Measurements from ENCODE around the gene GALT. TPM values are rescaled to one million over a fixed set of nuclear protein-coding genes. Genes with fewer than 3 reads are reported as not detected.

The GALT gene
- total and polyA plus RNA-seq, 8 donors = 17.4 to 148 (median 35.9) TPM

DNA sequence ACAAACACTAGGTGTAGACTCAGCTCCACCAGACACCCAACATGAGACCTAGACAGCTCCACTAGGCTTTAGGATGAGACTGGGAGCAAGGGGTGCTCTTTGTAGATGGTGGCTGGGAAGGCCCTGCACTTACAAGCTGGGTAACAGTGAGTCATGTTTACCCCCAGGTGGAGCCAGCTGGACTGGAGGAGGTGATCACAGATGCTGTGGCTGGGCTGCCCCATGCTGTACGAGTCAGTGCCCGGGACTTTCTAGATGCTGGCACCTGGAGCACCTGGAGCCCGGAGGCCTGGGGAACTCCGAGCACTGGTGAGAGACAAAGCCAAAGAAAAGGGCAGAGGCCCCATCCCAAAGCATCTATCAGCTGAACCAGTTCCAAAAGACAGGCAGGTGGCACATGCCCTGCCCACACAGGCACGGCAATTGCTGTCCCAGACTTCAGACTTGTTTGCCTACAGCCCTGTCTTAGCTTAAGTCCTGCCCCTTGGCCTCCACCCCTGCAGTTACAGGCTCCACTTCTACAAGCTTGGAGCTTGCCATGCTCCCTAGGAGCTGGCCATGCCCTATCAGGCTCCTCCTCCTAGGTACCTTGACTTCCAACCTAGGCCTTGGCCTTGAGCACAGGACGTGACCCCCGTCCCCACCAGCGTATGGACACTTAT is 13.2 kb downstream of the GALT start:
- DNase-seq = no peak
- intact Hi-C loops (cut with DNase I; ENCODE audit: low total_unique reads) = no loop called here
- H3K4me3 ChIP-seq = no peak overlapping the region
- H3K27ac ChIP-seq = no peak overlapping the region
- WGBS, 5 donors = 72 to 97% (median 79%) methylated on average over 6 to 8 of the region's 8 CpGs
- no peaks in the 10 kb centered on the region for H3K27me3 ChIP-seq
- H3K9me3 ChIP-seq = no peaks in the 10 kb centered on the region
- TF ChIP-seq, protein P1, sequence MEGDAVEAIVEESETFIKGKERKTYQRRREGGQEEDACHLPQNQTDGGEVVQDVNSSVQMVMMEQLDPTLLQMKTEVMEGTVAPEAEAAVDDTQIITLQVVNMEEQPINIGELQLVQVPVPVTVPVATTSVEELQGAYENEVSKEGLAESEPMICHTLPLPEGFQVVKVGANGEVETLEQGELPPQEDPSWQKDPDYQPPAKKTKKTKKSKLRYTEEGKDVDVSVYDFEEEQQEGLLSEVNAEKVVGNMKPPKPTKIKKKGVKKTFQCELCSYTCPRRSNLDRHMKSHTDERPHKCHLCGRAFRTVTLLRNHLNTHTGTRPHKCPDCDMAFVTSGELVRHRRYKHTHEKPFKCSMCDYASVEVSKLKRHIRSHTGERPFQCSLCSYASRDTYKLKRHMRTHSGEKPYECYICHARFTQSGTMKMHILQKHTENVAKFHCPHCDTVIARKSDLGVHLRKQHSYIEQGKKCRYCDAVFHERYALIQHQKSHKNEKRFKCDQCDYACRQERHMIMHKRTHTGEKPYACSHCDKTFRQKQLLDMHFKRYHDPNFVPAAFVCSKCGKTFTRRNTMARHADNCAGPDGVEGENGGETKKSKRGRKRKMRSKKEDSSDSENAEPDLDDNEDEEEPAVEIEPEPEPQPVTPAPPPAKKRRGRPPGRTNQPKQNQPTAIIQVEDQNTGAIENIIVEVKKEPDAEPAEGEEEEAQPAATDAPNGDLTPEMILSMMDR (IDR thresholded peaks at IDR 0.05) = no peak
- H3K36me3 ChIP-seq = peaks cover 0 to 34% (median 15%) of the 10 kb centered on the region in 4 donors
- H3K4me1 ChIP-seq = peaks cover 6 to 23% (median 17%) of the 10 kb centered on the region in 4 donors

DNA sequence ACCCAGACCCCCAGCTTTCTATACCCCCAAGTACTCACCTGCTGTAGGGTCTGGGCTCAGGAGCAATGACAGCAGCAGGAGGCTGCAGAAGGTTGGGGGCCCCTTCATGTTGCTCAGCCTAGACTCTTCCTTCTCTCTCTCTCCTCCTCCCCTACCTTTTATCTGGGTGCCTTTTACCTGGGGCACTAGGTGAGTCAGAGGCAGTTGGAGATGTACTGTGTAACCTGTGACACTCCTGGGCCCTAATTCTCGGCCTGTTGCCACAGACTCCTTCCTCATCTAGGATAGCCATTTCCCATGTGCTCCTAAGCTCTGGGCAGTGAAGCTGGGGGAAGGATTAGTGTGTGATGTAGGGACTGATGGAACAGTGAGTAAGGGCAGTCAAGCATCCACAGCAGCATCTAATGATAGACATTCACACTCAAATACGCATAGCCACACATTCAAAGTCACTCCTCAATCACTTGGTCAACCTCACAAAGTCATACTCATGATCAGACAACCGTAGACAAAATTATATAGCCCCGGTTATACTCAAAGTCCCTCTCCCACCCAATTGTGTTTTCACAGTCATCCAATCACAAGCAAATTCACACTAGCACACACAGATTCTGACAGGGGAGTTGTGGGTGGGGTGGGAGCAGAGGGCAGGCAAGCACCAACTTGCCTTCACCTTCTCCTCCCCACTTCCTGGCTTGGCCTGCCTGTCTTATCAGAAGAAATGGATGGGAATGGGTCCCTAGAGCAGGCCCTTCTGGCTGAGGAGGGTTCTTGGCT is 16.2 kb downstream of the GALT start, which contains the start of gene CCL27:
TSS of gene CCL27 (minus strand) at position 132 of the 777 bp plus-strand sequence. CDS start at position 108, 24 bp downstream.
- H3K27me3 ChIP-seq = no peaks in the 10 kb centered on the region
- no peaks in the 10 kb centered on the region for H3K9me3 ChIP-seq
- peaks cover 0 to 36% (median 26%) of the 10 kb centered on the region in 4 donors for H3K4me1 ChIP-seq
- TF ChIP-seq POLR2AphosphoS5 (IDR thresholded peaks at IDR 0.05) (no peak), POLR2A (IDR thresholded peaks at IDR 0.05) (no peak), EP300 (IDR thresholded peaks at IDR 0.05) (no peak)
- TF ChIP-seq, protein P1 (IDR thresholded peaks at IDR 0.05) = no peak
- H3K36me3 ChIP-seq = peaks cover 0 to 34% (median 15%) of the 10 kb centered on the region in 4 donors
- no peak for DNase-seq
- intact Hi-C loops (cut with DNase I; ENCODE audit: low total_unique reads) = no loop called here
- no peak within 1 kb of the TSS for H3K4me3 ChIP-seq
- WGBS, 5 donors = 77 to 88% (median 85%) methylated on average over 4 of the region's 4 CpGs
- peak within 1 kb of the TSS in 1 of 5 donors; percentile 98 for H3K27ac ChIP-seq

DNA sequence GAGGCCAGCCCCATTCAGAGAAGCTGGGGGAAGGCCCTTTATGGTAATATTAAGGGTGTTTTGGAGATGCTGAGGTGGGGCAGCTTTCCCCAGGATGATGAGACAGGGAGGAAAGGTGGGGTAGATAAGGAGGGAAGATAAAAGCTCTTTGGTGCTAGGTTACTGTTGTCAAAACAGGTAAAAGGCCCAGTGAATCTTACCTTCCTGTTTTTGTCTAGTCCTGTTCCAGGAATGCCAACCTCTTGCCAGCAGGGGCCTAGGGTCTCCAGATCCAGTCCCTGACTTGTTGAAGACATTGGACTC is 16.8 kb downstream of the GALT start:
- H3K4me3 ChIP-seq = no peak overlapping the region
- intact Hi-C loops (cut with DNase I; ENCODE audit: low total_unique reads) = no loop called here

More for the DNA sequence above, 16.8 kb downstream of the GALT start:
- DNase-seq = no peak
- H3K9me3 ChIP-seq = no peaks in the 10 kb centered on the region
- TF ChIP-seq, protein P1 (IDR thresholded peaks at IDR 0.05) = no peak
- TF ChIP-seq POLR2A (IDR thresholded peaks at IDR 0.05) = no peak
- no peak for TF ChIP-seq EP300 (IDR thresholded peaks at IDR 0.05)
- TF ChIP-seq POLR2AphosphoS5 (IDR thresholded peaks at IDR 0.05) = no peak
- peaks cover 0 to 38% (median 15%) of the 10 kb centered on the region in 4 donors for H3K36me3 ChIP-seq
- no peaks in the 10 kb centered on the region for H3K27me3 ChIP-seq
- H3K4me1 ChIP-seq = peaks cover 0 to 40% (median 29%) of the 10 kb centered on the region in 4 donors
- peak overlapping the region in 1 of 5 donors; percentile 98 for H3K27ac ChIP-seq

Measured in stomach (tissue), 9 donors.